K562 (cell line): ENCODE measurements around the gene UCKL1. TPM values are rescaled to one million over a fixed set of nuclear protein-coding genes. Genes with fewer than 3 reads are reported as not detected.

Source experiments
- ATAC-seq: fragments of 200-7000 bp; cut with Tn5 transposase; 3 replicates; pipeline ENCODE4 v1.9.1; 2020; ENCODE audit warnings: moderate library complexity
- BruUV-seq: library from RNA; stranded (reverse); fragments of 400-500 nt; replicated peaks from 2 replicates; lab custom pipeline; 2021; lab: Mats Ljungman, UMichigan
- CTCF ChIA-PET: fragments of 300-600 bp; formaldehyde crosslinking; extraction: SDS; loops from one replicate; lab custom pipeline; 2021; ENCODE audit warnings: low intra/inter-chr PET ratio; lab: Yijun Ruan, JAX
- POLR2A ChIA-PET: fragments of 300-600, 350-650 bp; sonication (Branson Sonifier 250); formaldehyde crosslinking; extraction: SDS; loops from one replicate; lab custom pipeline; 2021; ENCODE audit warnings: antibody characterized with exemption, inconsistent platforms; lab: Yijun Ruan, JAX
- DNase-seq, 4 experiments: peaks; one replicate each; pipeline versions ENCODE4 v3.0.0 to v3.0.0-alpha.2; 2011 to 2018; ENCODE audit warnings: low spot score in 3 of 4, mixed read lengths in 3 of 4; ENCODE audit errors: extremely low read depth in 1 of 4
- FAIRE-seq: peaks from 2 replicates; lab custom pipeline; 2011; peaks lifted over from hg19 to GRCh38; lab: Jason Lieb, UNC
- H2AFZ ChIP-seq: 2 replicates; pipeline ENCODE4 v1.6.0; 2011; ENCODE audit warnings: low read depth, low read length, control low read depth, inconsistent platforms
- H3K27ac ChIP-seq: fragments of 200-600 bp; 3 replicates; pipeline ENCODE4 v1.8.0; 2011; ENCODE audit warnings: low read depth, mild to moderate bottlenecking, control low read depth, inconsistent platforms, low read length, moderate library complexity, mixed read lengths; ENCODE audit errors: extremely low read depth
- H3K27me3 ChIP-seq, 2 experiments: fragments of 300-600 bp in 1 of 2; 2 replicates in 1 of 2; 3 replicates in 1 of 2; pipeline versions ENCODE4 v1.6.0 to v1.8.0; 2011; ENCODE audit warnings: inconsistent platforms in 2 of 2, low read length in 2 of 2, mild to moderate bottlenecking in 1 of 2, mixed read lengths in 1 of 2, moderate library complexity in 1 of 2; ENCODE audit not compliant: control insufficient read depth in 2 of 2, insufficient read depth in 2 of 2
- H3K36me3 ChIP-seq: fragments of 300-600 bp; 3 replicates; pipeline ENCODE4 v1.8.0; 2011; ENCODE audit warnings: mild to moderate bottlenecking, low read length, inconsistent platforms; ENCODE audit not compliant: control insufficient read depth, insufficient read depth
- H3K4me1 ChIP-seq, 2 experiments: fragments of 200-600 bp in 1 of 2; replicated peaks in 1 of 2; 2 replicates in 1 of 2; 3 replicates in 1 of 2; pipeline versions ENCODE4 v1.5.1 to v1.8.0; 2011; ENCODE audit warnings: inconsistent platforms in 2 of 2, low read length in 2 of 2, mild to moderate bottlenecking in 1 of 2, mixed read lengths in 1 of 2, moderate library complexity in 1 of 2; ENCODE audit not compliant: control insufficient read depth in 2 of 2, insufficient read depth in 2 of 2
- H3K4me2 ChIP-seq: 2 replicates; pipeline ENCODE4 v1.6.1; 2011; ENCODE audit warnings: low read length, control low read depth, inconsistent platforms, mixed read lengths; ENCODE audit not compliant: insufficient read depth
- H3K4me3 ChIP-seq: fragments of 200-600 bp; sonication (generic), shearing (Covaris generic); 2 replicates; pipeline ENCODE4 v1.5.1; 2016; ENCODE audit warnings: control low read depth, inconsistent platforms
- H3K79me2 ChIP-seq: fragments of 200-600 bp; 3 replicates; pipeline ENCODE4 v1.8.0; 2011; ENCODE audit warnings: low read length, inconsistent platforms; ENCODE audit not compliant: control insufficient read depth, insufficient read depth
- H3K9ac ChIP-seq, 2 experiments: 2 replicates each; pipeline versions ENCODE4 v1.6.0 to v1.6.1; 2011; ENCODE audit warnings: low read depth in 2 of 2, low read length in 2 of 2, control low read depth in 1 of 2, inconsistent platforms in 1 of 2, mild to moderate bottlenecking in 1 of 2, mixed read lengths in 1 of 2; ENCODE audit not compliant: insufficient read depth in 1 of 2
- H3K9me1 ChIP-seq: one replicate; pipeline ENCODE4 v1.6.0; 2011; ENCODE audit warnings: inconsistent platforms, mild to moderate bottlenecking, low read length, moderate library complexity; ENCODE audit not compliant: control insufficient read depth, insufficient read depth
- H3K9me3 ChIP-seq: replicated peaks from 2 replicates; pipeline ENCODE4 v1.5.1; 2011; ENCODE audit warnings: low read depth, low read length, inconsistent platforms; ENCODE audit not compliant: control insufficient read depth, insufficient read depth
- H4K20me1 ChIP-seq: replicated peaks from 2 replicates; pipeline ENCODE4 v1.6.1; 2011; ENCODE audit warnings: low read length, inconsistent platforms, mixed read lengths; ENCODE audit not compliant: control insufficient read depth, insufficient read depth
- MYBL2 ChIP-seq, 2 experiments: fragments of 450-650 bp in 1 of 2; sonication (generic) in 1 of 2; formaldehyde crosslinking in 1 of 2; IDR thresholded peaks; 2 replicates each; pipeline versions ENCODE4 v1.6.1 to v1.8.1; 2017 to 2022; ENCODE audit warnings: borderline replicate concordance in 1 of 2, inconsistent platforms in 1 of 2, low read depth in 1 of 2, mild to moderate bottlenecking in 1 of 2, missing genetic modification reagents in 1 of 2, moderate library complexity in 1 of 2
- NR2F6 ChIP-seq: fragments of 450-650 bp; formaldehyde crosslinking; IDR thresholded peaks from 2 replicates; pipeline ENCODE4 v1.4.0; 2020; ENCODE audit warnings: mild to moderate bottlenecking
- POLR2G ChIP-seq: fragments of 200-400 bp; formaldehyde crosslinking; IDR thresholded peaks from 2 replicates; pipeline ENCODE4 v1.6.1; 2017; ENCODE audit warnings: low read depth, mild to moderate bottlenecking, antibody characterized with exemption, low read length, moderate library complexity
- RFX1 ChIP-seq: fragments of 450-650 bp; IDR thresholded peaks from 2 replicates; pipeline ENCODE4 v1.6.1; 2016; ENCODE audit warnings: mild to moderate bottlenecking, moderate library complexity
- SMARCC2 ChIP-seq: fragments of 450-650 bp; IDR thresholded peaks from 2 replicates; pipeline ENCODE4 v1.6.1; 2017; ENCODE audit warnings: antibody characterized with exemption, moderate library complexity, mild to moderate bottlenecking, low read depth
- ZBTB7A ChIP-seq: IDR thresholded peaks from 2 replicates; pipeline ENCODE4 v1.6.1; 2011; ENCODE audit warnings: low read depth, mild to moderate bottlenecking, low read length, moderate library complexity, borderline replicate concordance; ENCODE audit not compliant: control insufficient read depth
- WGBS: fragments of 100-300 bp; shearing (Covaris generic); methylation state at CpG from one replicate; pipeline ENCODE4 v1.1.6; 2016; ENCODE audit warnings: low coverage, mixed read lengths; ENCODE audit not compliant: insufficient coverage; ENCODE audit errors: missing lambda C conversion rate; 5-methylcytosine and 5-hydroxymethylcytosine counted together
- in situ Hi-C: fragments of 300-500 bp; cut with MboI; formaldehyde crosslinking; loops from 4 replicates; pipeline ENCODE4 v1.15.0; 2018; ENCODE audit warnings: inconsistent platforms, mixed read lengths
- intact Hi-C: fragments of 100-400 bp; cut with micrococcal nuclease; formaldehyde crosslinking; loops from 2 replicates; pipeline ENCODE4 v1.14.2; 2022
- polyA plus RNA-seq, 8 experiments: library from polyadenylated mRNA; depleted of rRNA in 4 of 8; stranded (reverse) in 5 of 8; unstranded in 3 of 8; fragments of >200 nt; fragmentation: Nextera tagmentation in 2 of 8; fragmentation: Illumina TruSeq in 1 of 8; extraction: Ambion mirVana in 2 of 8; extraction: Trizol in 1 of 8; gene quantifications; 2 replicates each; pipeline versions ENCODE4 v1.2.1 to v1.2.3, GENCODE V29; 2011 to 2014; ENCODE audit warnings: inconsistent platforms in 1 of 8, missing spikeins in 1 of 8
- total RNA-seq, 7 experiments: library from RNA; depleted of rRNA in 6 of 7; stranded (reverse); fragments of >200 nt in 6 of 7; fragmentation: Illumina TruSeq in 2 of 7; extraction: Trizol in 2 of 7; gene quantifications; 2 replicates each; pipeline versions ENCODE4 v1.2.1 to v1.2.3, GENCODE V29; 2011 to 2021; ENCODE audit warnings: low replicate concordance in 1 of 7
- TF ChIP-seq, protein P1 (sequence below): fragments of 450-650 bp; IDR thresholded peaks from 2 replicates; pipeline ENCODE4 v1.6.1; 2017; ENCODE audit warnings: antibody characterized with exemption
- TF ChIP-seq, protein P2 (sequence below), 3 experiments: IDR thresholded peaks in 2 of 3; conservative IDR thresholded peaks in 1 of 3; 2 replicates each; pipeline ENCODE4 v1.5.1; 2011 to 2012; ENCODE audit warnings: low read length in 3 of 3, mild to moderate bottlenecking in 3 of 3, control low read depth in 2 of 3, improper control_type of control experiment in 1 of 3, inconsistent platforms in 1 of 3, low read depth in 1 of 3, mixed read lengths in 1 of 3, moderate library complexity in 1 of 3; ENCODE audit not compliant: insufficient read depth in 2 of 3
- TF ChIP-seq, protein P3 (sequence below), 2 experiments: fragments of 200-800 bp in 1 of 2; sonication (Bioruptor generic) in 1 of 2; sonication (generic) in 1 of 2; formaldehyde crosslinking in 1 of 2; IDR thresholded peaks in 1 of 2; conservative IDR thresholded peaks in 1 of 2; 2 replicates each; pipeline versions ENCODE4 v1.5.0 to v1.6.1; 2016 to 2020; ENCODE audit warnings: missing compliant biosample characterization in 1 of 2, missing genetic modification characterization in 1 of 2, missing genetic modification reagents in 1 of 2
- TF ChIP-seq, protein P4 (sequence below): fragments of 450-650 bp; formaldehyde crosslinking; conservative IDR thresholded peaks from 2 replicates; pipeline ENCODE4 v1.4.0; 2022; ENCODE audit warnings: mild to moderate bottlenecking, missing genetic modification characterization

The UCKL1 gene
- total and polyA plus RNA-seq, 9 of the 15 experiments (the other 6 are each of a cell fraction or from before 2014, with no cell fraction given) = 3.1 to 52.8 (median 24.2) TPM

DNA sequence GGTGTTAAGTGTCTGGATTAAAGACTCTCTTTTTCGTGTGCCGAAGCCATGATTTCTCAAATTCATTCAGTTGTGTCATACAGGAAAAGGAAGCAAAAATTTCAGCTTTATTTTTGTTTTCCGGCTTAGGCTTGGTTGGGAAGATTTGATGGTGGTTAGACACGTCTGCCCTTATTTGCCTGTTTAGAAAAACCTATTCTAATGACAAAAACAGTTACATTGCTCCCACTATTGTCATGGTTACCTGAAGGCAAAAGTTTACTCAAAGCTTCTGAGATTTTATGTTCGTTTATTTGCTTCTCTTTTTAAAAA is 60.3 kb downstream of the UCKL1 start (continued):
- peak; percentile 74 for TF ChIP-seq RFX1
- TF ChIP-seq, protein P1, sequence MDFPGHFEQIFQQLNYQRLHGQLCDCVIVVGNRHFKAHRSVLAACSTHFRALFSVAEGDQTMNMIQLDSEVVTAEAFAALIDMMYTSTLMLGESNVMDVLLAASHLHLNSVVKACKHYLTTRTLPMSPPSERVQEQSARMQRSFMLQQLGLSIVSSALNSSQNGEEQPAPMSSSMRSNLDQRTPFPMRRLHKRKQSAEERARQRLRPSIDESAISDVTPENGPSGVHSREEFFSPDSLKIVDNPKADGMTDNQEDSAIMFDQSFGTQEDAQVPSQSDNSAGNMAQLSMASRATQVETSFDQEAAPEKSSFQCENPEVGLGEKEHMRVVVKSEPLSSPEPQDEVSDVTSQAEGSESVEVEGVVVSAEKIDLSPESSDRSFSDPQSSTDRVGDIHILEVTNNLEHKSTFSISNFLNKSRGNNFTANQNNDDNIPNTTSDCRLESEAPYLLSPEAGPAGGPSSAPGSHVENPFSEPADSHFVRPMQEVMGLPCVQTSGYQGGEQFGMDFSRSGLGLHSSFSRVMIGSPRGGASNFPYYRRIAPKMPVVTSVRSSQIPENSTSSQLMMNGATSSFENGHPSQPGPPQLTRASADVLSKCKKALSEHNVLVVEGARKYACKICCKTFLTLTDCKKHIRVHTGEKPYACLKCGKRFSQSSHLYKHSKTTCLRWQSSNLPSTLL = no peak
- TF ChIP-seq SMARCC2 = peak; percentile 56; the same call in 1 of the 2 replicates
- TF ChIP-seq, protein P2, sequence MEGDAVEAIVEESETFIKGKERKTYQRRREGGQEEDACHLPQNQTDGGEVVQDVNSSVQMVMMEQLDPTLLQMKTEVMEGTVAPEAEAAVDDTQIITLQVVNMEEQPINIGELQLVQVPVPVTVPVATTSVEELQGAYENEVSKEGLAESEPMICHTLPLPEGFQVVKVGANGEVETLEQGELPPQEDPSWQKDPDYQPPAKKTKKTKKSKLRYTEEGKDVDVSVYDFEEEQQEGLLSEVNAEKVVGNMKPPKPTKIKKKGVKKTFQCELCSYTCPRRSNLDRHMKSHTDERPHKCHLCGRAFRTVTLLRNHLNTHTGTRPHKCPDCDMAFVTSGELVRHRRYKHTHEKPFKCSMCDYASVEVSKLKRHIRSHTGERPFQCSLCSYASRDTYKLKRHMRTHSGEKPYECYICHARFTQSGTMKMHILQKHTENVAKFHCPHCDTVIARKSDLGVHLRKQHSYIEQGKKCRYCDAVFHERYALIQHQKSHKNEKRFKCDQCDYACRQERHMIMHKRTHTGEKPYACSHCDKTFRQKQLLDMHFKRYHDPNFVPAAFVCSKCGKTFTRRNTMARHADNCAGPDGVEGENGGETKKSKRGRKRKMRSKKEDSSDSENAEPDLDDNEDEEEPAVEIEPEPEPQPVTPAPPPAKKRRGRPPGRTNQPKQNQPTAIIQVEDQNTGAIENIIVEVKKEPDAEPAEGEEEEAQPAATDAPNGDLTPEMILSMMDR (IDR thresholded peaks at IDR 0.05 in 2 of 3, conservative IDR thresholded peaks at IDR 0.05 in 1 of 3; ENCODE audit: insufficient read depth in 2 of 3, low read depth in 1 of 3, low read length in 3 of 3) = no peak

DNA sequence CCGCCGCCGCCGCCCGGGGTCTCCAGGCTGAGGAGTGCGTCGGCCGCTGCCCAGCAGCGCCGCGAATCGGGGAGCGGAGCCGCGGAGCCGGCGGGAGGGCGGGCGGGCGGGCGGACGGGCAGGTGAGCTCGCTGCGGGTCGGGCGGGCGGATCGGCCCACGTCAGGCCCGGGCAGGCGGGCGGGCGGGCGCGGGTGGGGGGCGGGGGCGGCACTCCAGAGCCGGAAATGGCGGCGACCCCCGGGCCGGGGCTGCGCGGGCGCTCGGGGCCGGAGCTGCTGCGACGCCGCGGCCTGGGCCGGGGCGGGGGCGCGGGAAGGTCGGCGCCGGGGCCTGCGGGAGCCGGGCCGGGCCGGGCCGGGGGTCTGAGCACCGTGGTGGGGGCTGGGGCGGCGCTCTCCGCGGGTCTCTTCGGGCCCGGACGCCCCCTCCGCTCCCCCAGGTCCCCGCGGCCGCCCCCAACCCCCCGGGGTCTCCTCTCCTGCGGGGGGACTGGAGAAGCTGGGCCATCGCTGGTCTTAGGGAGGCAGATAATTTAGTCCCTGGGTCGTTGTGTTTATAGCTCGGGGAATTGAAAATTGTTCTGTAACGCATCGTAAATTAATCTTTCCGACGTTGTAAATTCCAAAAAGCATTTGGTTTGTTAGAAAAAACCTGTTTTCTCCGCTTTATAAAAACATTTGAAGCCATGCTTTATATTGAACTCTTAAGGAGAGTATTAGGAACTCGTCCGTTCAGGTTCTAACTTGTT is 60.8 kb downstream of the UCKL1 start:
- ATAC-seq (no peak), DNase-seq (no peak), FAIRE-seq (peak; percentile 44)
- H4K20me1 ChIP-seq = peaks cover 27% of the 10 kb centered on the region
- H3K9me3 ChIP-seq = no peaks in the 10 kb centered on the region
- peaks cover 50% of the 10 kb centered on the region for H3K79me2 ChIP-seq
- ChIA-PET CTCF (no interaction called here), POLR2A (interaction anchor here (0.6 to 1.2 kb wide), 8 partner anchors 10 to 374 kb away, joined by 3 to 4 read pairs (median 4); partner anchors contain the start of genes ARFRP1, PPDPF, TPD52L2 and ZGPAT)
- no peaks in the 10 kb centered on the region for H3K9me1 ChIP-seq
- peak overlapping the region; percentile 85 to 89 for H3K9ac ChIP-seq
- H3K27ac ChIP-seq = peak overlapping the region; percentile 78
- 0% methylated on average over 11 of the region's 87 CpGs for WGBS
- no peaks in the 10 kb centered on the region for H3K27me3 ChIP-seq
- BruUV-seq = no TSS peak
- intact Hi-C loops (no loop called here), in situ Hi-C loops (no loop called here)
- H3K36me3 ChIP-seq = peaks cover 32% of the 10 kb centered on the region; the same call in 2 of the 3 replicates
- H3K4me2 ChIP-seq = peak overlapping the region; percentile 92
- H3K4me1 ChIP-seq = peaks cover 30 to 50% of the 10 kb centered on the region in 2 experiments
- peak overlapping the region; percentile 61 for H3K4me3 ChIP-seq
- H2AFZ ChIP-seq = no peak overlapping the region
- TF ChIP-seq, protein P3, sequence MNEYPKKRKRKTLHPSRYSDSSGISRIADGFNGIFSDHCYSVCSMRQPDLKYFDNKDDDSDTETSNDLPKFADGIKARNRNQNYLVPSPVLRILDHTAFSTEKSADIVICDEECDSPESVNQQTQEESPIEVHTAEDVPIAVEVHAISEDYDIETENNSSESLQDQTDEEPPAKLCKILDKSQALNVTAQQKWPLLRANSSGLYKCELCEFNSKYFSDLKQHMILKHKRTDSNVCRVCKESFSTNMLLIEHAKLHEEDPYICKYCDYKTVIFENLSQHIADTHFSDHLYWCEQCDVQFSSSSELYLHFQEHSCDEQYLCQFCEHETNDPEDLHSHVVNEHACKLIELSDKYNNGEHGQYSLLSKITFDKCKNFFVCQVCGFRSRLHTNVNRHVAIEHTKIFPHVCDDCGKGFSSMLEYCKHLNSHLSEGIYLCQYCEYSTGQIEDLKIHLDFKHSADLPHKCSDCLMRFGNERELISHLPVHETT (CRISPR knock-in tag; conservative IDR thresholded peaks at IDR 0.05 in 1 of 2, IDR thresholded peaks at IDR 0.05 in 1 of 2) = no peak
- no peak for TF ChIP-seq MYBL2 (IDR thresholded peaks at IDR 0.05; ENCODE audit: low read depth)
- no peak for TF ChIP-seq MYBL2 (CRISPR knock-in tag; IDR thresholded peaks at IDR 0.05; ENCODE audit: borderline replicate concordance)
- no peak for TF ChIP-seq NR2F6 (CRISPR knock-in tag)
- TF ChIP-seq, protein P4, sequence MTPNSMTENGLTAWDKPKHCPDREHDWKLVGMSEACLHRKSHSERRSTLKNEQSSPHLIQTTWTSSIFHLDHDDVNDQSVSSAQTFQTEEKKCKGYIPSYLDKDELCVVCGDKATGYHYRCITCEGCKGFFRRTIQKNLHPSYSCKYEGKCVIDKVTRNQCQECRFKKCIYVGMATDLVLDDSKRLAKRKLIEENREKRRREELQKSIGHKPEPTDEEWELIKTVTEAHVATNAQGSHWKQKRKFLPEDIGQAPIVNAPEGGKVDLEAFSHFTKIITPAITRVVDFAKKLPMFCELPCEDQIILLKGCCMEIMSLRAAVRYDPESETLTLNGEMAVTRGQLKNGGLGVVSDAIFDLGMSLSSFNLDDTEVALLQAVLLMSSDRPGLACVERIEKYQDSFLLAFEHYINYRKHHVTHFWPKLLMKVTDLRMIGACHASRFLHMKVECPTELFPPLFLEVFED = no peak
- no peak for TF ChIP-seq POLR2G
- TF ChIP-seq ZBTB7A = peak; percentile 77; the same call in 1 of the 2 replicates
